Spleen (tissue), 7 donors: ENCODE measurements around the gene ESF1.

Source experiments
- POLR2AphosphoS5 ChIP-seq, 3 donors: sonication (generic); formaldehyde crosslinking; IDR thresholded peaks; one replicate each; pipeline ENCODE4 v1.5.1; 2017; ENCODE audit warnings: antibody characterized with exemption in 3 of 3
- TF ChIP-seq, protein P1 (sequence below), 11 experiments: fragments of 200-600 bp in 7 of 11; fragments of 450-650 bp in 4 of 11; sonication (generic) in 4 of 11; IDR thresholded peaks in 8 of 11; conservative IDR thresholded peaks in 3 of 11; 1 replicate in 7 of 11; 2 replicates in 4 of 11; pipeline versions ENCODE4 v1.4.0 to v1.8.0; 2016 to 2021; ENCODE audit warnings: antibody characterized with exemption in 11 of 11, inconsistent platforms in 4 of 11, mild to moderate bottlenecking in 1 of 11
- donor health status: DM: no; HTN: no; CAD: no; lungs with moderate emphysema.
- donor health status: DM: no; HTN: no; CAD: no.
- donor health status: DM: no; HTN: no; CAD: no.

DNA sequence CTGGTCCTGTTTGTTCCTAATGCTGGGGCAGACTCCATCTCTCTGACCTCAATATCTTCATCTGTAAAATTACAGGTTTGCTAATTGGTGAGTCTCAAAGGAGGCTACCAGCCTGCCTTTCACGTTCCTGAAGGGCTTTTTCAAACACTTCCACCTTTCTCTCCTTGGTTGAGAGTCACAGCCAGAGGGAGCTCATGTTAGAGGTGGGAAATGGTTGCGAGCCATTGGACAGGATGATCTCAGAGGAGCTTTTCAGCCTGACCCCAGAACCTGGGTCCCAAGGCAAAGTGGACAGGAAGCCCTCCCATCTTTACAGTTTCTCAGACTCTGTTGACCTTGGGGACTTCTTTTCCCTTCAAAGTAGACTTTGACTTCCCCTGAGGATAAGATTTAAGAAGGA is 37.7 kb upstream of the ESF1 start:
- TF ChIP-seq, protein P1, sequence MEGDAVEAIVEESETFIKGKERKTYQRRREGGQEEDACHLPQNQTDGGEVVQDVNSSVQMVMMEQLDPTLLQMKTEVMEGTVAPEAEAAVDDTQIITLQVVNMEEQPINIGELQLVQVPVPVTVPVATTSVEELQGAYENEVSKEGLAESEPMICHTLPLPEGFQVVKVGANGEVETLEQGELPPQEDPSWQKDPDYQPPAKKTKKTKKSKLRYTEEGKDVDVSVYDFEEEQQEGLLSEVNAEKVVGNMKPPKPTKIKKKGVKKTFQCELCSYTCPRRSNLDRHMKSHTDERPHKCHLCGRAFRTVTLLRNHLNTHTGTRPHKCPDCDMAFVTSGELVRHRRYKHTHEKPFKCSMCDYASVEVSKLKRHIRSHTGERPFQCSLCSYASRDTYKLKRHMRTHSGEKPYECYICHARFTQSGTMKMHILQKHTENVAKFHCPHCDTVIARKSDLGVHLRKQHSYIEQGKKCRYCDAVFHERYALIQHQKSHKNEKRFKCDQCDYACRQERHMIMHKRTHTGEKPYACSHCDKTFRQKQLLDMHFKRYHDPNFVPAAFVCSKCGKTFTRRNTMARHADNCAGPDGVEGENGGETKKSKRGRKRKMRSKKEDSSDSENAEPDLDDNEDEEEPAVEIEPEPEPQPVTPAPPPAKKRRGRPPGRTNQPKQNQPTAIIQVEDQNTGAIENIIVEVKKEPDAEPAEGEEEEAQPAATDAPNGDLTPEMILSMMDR (IDR thresholded peaks at IDR 0.05 in 8 of 11, conservative IDR thresholded peaks at IDR 0.05 in 3 of 11): no peak
- no peak for TF ChIP-seq POLR2AphosphoS5 (IDR thresholded peaks at IDR 0.05)
